Measurements from ENCODE around the gene GALNT18.

- no peak for TF ChIP-seq EZH2phosphoT487 (IDR thresholded peaks at IDR 0.05; ENCODE audit: borderline replicate concordance, low read depth, low read length)
- TF ChIP-seq, protein P1, sequence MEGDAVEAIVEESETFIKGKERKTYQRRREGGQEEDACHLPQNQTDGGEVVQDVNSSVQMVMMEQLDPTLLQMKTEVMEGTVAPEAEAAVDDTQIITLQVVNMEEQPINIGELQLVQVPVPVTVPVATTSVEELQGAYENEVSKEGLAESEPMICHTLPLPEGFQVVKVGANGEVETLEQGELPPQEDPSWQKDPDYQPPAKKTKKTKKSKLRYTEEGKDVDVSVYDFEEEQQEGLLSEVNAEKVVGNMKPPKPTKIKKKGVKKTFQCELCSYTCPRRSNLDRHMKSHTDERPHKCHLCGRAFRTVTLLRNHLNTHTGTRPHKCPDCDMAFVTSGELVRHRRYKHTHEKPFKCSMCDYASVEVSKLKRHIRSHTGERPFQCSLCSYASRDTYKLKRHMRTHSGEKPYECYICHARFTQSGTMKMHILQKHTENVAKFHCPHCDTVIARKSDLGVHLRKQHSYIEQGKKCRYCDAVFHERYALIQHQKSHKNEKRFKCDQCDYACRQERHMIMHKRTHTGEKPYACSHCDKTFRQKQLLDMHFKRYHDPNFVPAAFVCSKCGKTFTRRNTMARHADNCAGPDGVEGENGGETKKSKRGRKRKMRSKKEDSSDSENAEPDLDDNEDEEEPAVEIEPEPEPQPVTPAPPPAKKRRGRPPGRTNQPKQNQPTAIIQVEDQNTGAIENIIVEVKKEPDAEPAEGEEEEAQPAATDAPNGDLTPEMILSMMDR (conservative IDR thresholded peaks at IDR 0.05; ENCODE audit: low read length) = no peak
Measured at GRCh38 chr11:11419747-11420146, 202.1 kb downstream of the GALNT18 start.

Data from OCI-LY7 (cell line).